HUES6 (cell line): ENCODE results near the gene NPBWR2.
"Not testable (repeated sequence)": the region's sequence is repeated elsewhere in the genome, so short reads cannot be mapped to it uniquely, and the experiment has no call there.

Experiments
- H3K27ac ChIP-seq: 2 replicates; pipeline ENCODE4 v1.7.0; 2013; ENCODE audit warnings: low read depth, mild to moderate bottlenecking, low read length, inconsistent platforms
- H3K27me3 ChIP-seq: 2 replicates; pipeline ENCODE4 v1.6.1; 2013; ENCODE audit warnings: low read length; ENCODE audit not compliant: control insufficient read depth, insufficient read depth
- H3K36me3 ChIP-seq: 2 replicates; pipeline ENCODE4 v1.6.1; 2013; ENCODE audit warnings: low read length; ENCODE audit not compliant: control insufficient read depth, insufficient read depth
- H3K4me1 ChIP-seq: 2 replicates; pipeline ENCODE4 v1.6.1; 2013; ENCODE audit warnings: low read length; ENCODE audit not compliant: control insufficient read depth, insufficient read depth
- H3K4me3 ChIP-seq: 2 replicates; pipeline ENCODE4 v1.5.1; 2013; ENCODE audit warnings: low read depth, low read length
- H3K9ac ChIP-seq: one replicate; pipeline ENCODE4 v1.6.1; 2013; ENCODE audit warnings: mild to moderate bottlenecking, low read length
- H3K9me3 ChIP-seq: 2 replicates; pipeline ENCODE4 v1.6.1; 2013; ENCODE audit warnings: low read depth, low read length; ENCODE audit not compliant: control insufficient read depth, insufficient read depth

Gene NPBWR2

DNA sequence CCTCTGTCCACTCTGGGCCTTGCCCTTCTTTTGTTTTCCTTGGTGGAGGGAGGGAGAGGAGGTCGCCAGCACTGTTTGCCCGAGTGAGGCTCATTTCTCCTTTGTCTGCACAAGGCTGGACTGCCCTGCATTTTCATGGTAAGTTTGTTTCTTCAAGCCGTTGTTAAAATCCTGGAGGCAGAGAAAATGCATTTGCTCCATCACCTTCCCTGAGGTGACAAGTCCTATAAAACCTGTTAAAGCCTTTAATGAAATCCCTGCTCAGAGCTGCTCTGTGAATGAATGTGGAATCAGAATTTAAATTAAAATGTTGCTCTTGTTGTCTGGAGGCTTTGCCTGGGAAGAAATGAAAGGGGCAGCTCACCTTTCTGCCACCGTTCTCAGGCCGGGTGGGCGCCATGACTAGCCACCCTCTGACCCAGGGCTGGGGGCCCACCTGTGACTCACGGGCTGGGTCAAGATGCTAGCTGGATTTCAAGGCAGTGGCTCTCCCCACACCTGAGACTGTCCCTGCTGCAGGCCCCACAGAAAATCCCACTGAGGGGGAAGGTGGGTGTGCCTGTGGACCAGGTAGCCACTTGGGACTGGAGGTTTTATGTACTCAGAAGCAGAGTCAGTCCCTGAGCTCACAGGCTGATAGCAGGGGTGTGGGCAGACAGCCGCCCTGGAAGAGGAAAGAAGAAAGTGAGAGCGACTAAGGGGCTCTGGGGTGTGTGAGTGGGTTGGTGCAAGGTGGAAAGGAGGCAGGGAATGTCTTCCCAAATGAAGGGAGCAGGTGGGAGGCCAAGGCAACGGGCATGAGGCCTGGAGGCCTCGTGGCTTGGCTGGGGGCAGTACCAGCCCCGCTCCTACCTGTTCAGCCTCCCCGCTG, 32.9 kb upstream of the NPBWR2 start:
- Histone ChIP-seq H3K4me1 (peaks cover 10% of the 10 kb centered on the region), H3K27me3 (no peaks in the 10 kb centered on the region), H3K4me3 (no peak overlapping the region), H3K9ac (no peak overlapping the region), H3K9me3 (peaks cover 18% of the 10 kb centered on the region), H3K36me3 (no peaks in the 10 kb centered on the region), H3K27ac (no peak overlapping the region)

DNA sequence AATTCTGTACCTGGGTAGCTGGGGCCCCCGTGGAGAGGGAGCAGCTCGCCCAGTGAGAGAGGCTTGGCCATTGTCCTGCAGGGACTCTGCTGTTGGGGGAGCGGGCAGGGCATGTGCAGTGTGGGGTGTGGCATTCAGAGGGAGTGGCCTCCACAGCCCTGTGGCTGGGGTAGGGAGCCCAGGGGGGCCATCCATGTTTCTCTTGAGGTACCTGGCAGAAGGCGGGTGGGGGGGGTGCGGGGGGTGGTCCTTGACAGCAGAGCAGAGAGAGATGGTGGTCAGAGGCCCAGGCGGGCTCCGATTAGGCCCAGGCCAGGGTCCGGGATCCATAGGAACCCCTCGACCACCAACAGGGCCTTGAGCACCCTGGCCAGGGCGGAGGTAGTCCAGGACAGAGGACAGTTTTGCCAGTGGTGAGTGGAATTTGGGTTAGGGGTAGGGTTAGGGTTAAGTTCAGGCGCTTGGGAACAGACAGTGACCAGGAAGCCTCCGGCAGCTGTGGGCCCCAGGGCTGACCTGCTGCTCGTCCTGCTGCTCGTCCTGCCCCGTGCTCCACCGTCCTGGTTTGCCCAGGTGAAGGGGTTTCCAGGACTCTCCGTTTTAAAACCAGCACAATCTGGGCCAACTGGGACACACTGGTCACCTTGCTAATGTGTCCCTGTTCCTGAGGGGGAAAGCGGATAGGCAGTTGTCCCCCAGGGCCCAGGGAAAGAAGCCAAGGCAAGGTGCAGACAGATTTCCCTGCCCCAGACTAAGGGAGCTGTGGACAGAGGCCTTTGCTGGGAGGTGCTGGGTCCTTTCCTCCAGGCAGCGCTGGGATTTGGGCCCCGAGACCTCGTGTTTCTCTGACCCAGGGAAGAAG, 32.1 kb upstream of the NPBWR2 start:
- Histone ChIP-seq H3K9ac (no peak overlapping the region), H3K27me3 (no peaks in the 10 kb centered on the region), H3K27ac (no peak overlapping the region), H3K4me3 (no peak overlapping the region), H3K4me1 (peaks cover 10% of the 10 kb centered on the region), H3K9me3 (peaks cover 9% of the 10 kb centered on the region), H3K36me3 (no peaks in the 10 kb centered on the region)

DNA sequence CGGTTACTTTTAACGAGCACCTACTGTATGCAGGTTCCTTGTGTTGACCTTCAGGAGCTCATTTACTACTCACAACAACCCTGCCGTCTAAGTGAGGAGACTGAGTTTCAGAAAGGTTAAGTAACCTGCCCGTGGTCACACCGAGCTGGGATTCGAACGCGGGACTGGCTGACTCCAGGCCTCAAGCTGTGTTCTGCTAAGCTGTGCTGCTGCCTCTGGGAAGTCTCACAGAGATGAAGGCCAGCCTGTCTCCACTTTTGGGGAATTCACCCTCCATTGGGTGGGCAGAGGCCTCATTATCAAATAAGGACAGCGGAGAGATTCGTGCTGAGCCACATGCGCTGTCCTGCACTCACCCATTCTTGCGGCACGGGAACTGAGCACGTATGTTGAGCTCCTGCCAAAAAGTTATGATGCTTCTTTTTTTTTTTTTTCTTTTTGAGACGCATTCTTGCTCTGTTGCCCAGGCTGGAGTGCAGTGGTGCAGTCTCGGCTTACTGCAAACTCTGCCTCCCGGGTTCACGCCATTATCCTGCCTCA, 31.0 kb upstream of the NPBWR2 start:
- Histone ChIP-seq H3K4me3 (no peak overlapping the region), H3K9ac (no peak overlapping the region), H3K4me1 (peaks cover 10% of the 10 kb centered on the region), H3K27me3 (no peaks in the 10 kb centered on the region), H3K27ac (no peak overlapping the region), H3K9me3 (no peaks in the 10 kb centered on the region; the same call in 1 of the 2 replicates), H3K36me3 (no peaks in the 10 kb centered on the region)

DNA sequence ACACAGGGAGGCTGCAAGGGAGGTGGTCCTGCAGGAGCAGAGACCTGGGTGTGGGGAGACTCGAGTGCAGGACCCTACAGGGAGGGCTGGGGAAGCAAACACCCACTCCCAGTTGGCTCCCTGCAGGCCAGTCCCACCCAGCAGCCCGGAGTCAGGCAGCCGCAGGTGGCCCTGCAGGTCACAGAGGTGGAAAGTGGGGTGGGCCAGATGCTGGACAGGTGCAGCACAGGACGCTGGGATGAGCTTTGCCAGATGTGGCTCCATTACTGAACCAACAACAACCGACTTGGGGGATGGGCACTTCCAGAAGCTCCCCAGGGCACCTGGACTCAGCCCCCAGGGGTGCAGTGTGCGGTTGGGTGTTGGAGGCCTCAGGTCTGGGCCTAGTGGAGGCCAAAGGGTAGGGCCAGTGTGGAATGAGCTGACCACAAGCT, 30.2 kb upstream of the NPBWR2 start:
- H3K4me3 ChIP-seq = no peak overlapping the region
- no peaks in the 10 kb centered on the region for H3K9me3 ChIP-seq
- no peaks in the 10 kb centered on the region for H3K27me3 ChIP-seq
- H3K9ac ChIP-seq = no peak overlapping the region
- H3K4me1 ChIP-seq = peaks cover 7% of the 10 kb centered on the region; the same call in 1 of the 2 replicates
- H3K36me3 ChIP-seq = no peaks in the 10 kb centered on the region
- H3K27ac ChIP-seq = no peak overlapping the region

DNA sequence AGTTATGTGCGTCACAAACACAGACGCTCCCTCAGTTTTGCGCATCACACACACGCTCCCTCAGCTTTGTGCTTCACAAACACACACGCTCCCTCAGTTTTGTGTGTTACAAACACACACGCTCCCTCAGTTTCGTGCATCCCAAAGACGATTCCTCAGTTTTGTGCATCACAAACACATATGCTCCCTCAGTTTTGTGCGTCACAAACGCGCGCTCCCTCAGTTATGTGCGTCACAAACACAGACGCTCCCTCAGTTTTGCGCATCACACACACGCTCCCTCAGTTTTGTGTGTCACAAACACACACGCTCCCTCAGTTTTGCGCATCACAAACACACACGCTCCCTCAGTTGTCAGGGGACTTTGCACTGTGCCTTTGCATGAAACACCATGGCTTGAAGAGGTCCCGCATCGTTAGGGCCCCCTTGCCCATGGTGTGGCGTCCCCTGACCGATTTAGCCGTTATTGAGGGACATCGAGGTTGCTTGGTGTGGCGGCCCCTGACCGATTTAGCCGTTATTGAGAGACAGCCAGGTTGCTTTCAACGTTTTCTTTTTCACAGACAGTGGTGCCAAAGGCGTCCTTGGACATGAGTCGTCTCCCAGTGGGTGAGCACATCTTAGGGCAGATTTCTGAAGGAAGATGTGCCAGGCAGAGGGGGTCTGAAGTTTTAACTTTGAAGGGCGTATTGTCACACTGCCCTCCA, 28.8 kb upstream of the NPBWR2 start:
- Histone ChIP-seq H3K27ac (no peak overlapping the region), H3K9ac (no peak overlapping the region)

DNA sequence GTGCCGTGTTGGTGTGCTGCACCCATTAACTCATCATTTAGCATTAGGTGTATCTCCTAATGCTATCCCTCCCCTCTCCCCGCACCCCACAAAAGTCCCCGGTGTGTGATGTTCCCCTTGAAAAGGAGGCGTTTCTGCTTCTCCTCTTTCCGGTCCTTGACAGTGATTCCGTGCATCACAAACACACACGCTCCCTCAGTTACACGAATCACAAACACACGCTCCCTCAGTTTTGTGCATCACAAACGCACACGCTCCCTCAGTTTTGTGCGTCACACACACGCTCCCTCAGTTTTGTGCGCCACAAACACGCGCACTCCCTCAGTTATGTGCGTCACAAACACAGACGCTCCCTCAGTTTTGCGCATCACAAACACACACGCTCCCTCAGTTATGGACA, 27.4 kb upstream of the NPBWR2 start:
- not testable (repeated sequence) for H3K4me1 ChIP-seq, H3K27me3 ChIP-seq, H3K4me3 ChIP-seq, H3K9me3 ChIP-seq, H3K9ac ChIP-seq, H3K36me3 ChIP-seq, H3K27ac ChIP-seq

More for the DNA sequence above, 28.8 kb upstream of the NPBWR2 start:
- Histone ChIP-seq H3K4me3 (no peak overlapping the region), H3K27me3 (no peaks in the 10 kb centered on the region), H3K9me3 (no peaks in the 10 kb centered on the region), H3K4me1 (peaks cover 4% of the 10 kb centered on the region; the same call in 1 of the 2 replicates), H3K36me3 (no peaks in the 10 kb centered on the region)

DNA sequence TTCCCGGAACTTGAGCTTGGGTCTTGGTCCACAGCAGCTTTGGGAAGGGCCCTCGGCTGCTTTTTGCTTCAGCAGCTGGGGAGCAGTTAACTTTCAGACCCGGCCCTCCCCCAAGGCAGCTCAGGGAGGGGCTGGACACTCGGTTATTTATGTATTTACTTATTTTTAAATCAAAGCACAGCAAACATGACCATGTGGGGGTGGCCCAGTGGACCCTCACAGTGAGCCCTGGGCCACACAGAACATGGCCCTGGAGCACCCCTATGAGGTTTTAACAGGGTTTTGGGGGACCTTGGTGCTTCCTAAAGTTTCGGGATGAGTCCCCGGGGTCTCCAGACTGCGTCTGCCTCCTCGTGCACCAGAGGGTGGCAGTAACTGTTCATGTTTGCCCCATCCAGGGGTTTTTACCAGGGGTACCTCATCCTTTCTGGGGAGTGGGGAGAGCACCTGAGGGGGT, 26.6 kb upstream of the NPBWR2 start:
- no peak overlapping the region for H3K9ac ChIP-seq
- no peaks in the 10 kb centered on the region for H3K9me3 ChIP-seq
- H3K27me3 ChIP-seq = peaks cover 7% of the 10 kb centered on the region; the same call in 1 of the 2 replicates
- H3K4me3 ChIP-seq = no peak overlapping the region
- H3K27ac ChIP-seq = no peak overlapping the region
- no peaks in the 10 kb centered on the region for H3K4me1 ChIP-seq
- H3K36me3 ChIP-seq = no peaks in the 10 kb centered on the region

DNA sequence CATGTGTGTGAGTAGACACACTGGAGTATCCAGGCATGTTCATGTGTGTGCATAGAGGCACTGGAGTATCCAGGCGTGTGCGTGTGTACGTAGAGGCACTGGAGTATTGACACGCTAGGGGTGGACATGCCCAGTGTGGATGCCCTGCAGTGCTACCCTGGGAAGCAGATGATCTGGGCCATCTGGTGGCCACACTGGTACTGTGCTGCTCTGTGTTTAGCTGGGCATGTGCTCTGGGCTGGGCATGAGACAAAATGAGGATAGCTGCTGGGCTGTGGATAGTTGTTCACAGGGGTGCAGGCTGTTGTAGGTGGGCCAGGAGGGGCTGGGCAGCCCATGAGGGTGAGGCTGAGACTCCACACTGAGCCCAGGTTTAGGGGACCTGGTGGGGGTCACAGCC, 24.0 kb upstream of the NPBWR2 start:
- H3K27me3 ChIP-seq = peaks cover 7% of the 10 kb centered on the region; the same call in 1 of the 2 replicates
- H3K27ac ChIP-seq = no peak overlapping the region
- no peak overlapping the region for H3K4me3 ChIP-seq
- H3K9ac ChIP-seq = no peak overlapping the region
- no peaks in the 10 kb centered on the region for H3K9me3 ChIP-seq
- H3K4me1 ChIP-seq = no peaks in the 10 kb centered on the region
- H3K36me3 ChIP-seq = no peaks in the 10 kb centered on the region

DNA sequence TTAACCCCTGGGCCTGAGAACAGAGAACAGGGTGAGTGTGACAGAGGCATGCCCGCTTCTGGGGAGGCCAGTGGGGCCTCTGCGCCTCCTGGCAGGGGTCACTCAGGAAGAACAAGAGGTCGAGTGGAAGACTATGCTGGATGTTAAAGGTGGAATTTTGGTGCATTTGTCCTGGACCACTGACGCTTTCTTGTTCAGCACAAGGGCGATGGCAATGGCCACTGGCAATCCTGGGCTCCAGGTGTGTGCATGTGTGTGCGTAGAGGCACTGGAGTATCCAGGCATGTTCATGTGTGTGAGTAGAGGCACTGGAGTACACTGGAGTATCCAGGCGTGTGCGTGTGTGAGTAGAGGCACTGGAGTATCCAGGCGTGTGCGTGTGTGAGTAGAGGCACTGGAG, 23.5 kb upstream of the NPBWR2 start:
- no peak overlapping the region for H3K27ac ChIP-seq
- no peak overlapping the region for H3K4me3 ChIP-seq
- no peaks in the 10 kb centered on the region for H3K36me3 ChIP-seq
- H3K27me3 ChIP-seq = peaks cover 7% of the 10 kb centered on the region; the same call in 1 of the 2 replicates
- H3K9ac ChIP-seq = no peak overlapping the region
- no peaks in the 10 kb centered on the region for H3K4me1 ChIP-seq
- H3K9me3 ChIP-seq = no peaks in the 10 kb centered on the region

DNA sequence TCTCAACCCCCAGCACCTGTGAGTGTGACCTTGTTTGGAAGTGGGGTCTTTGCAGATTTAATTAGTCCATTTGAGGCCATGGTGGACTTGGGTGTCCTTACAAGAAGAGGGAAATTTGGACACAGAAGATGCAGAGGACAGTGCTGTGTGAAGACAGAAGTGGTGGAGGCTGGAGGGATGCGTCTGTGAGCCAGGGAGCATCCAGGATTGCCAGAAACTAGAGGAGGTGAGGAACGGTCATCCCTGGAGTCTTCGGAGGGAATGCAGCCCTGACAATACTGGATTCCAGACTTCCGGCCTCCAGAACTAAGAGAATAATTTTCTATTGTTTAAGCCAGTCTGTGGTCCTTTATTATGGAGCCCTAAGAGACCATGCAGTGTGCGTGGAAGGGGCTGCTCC, 22.9 kb upstream of the NPBWR2 start:
- no peak overlapping the region for H3K9ac ChIP-seq
- H3K4me3 ChIP-seq = no peak overlapping the region
- peaks cover 7% of the 10 kb centered on the region; the same call in 1 of the 2 replicates for H3K27me3 ChIP-seq
- no peaks in the 10 kb centered on the region for H3K9me3 ChIP-seq
- no peak overlapping the region for H3K27ac ChIP-seq
- H3K4me1 ChIP-seq = no peaks in the 10 kb centered on the region
- no peaks in the 10 kb centered on the region for H3K36me3 ChIP-seq
